Measurements from ENCODE around the gene ETV6. TPM values are rescaled to one million over a fixed set of nuclear protein-coding genes. Genes with fewer than 3 reads are reported as not detected.

Gene ETV6
- total and polyA plus RNA-seq, 9 of the 15 experiments (the other 6 are each of a cell fraction or from before 2014, with no cell fraction given), result 0.81 to 12.7 (median 4.1) TPM

- Histone ChIP-seq H3K9me1 (ENCODE audit: control insufficient read depth, insufficient read depth, low read length) (no peaks in the 10 kb centered on the region), H4K20me1 (replicated peaks; ENCODE audit: control insufficient read depth, insufficient read depth, low read length) (no peaks in the 10 kb centered on the region), H3K4me2 (ENCODE audit: insufficient read depth, low read length) (peak overlapping the region; percentile 79), H3K36me3 (ENCODE audit: control insufficient read depth, insufficient read depth, low read length) (no peaks in the 10 kb centered on the region), H3K27me3 (ENCODE audit: control insufficient read depth in 2 of 2, insufficient read depth in 2 of 2, low read length in 2 of 2) (no peaks in the 10 kb centered on the region), H3K79me2 (ENCODE audit: control insufficient read depth, insufficient read depth, low read length) (peaks cover 54% of the 10 kb centered on the region), H3K9ac (ENCODE audit: insufficient read depth in 1 of 2, low read depth in 2 of 2, low read length in 2 of 2) (peak overlapping the region in 1 of 2 experiments; percentile 82; a peak in 2 of 4 replicates), H3K4me3 (peak overlapping the region; percentile 77), H3K27ac (ENCODE audit: extremely low read depth, low read depth, low read length) (peak overlapping the region; percentile 99), H2AFZ (ENCODE audit: low read depth, low read length) (peak overlapping the region; percentile 71; the same call in 1 of the 2 replicates), H3K4me1 (replicated peaks in 1 of 2; ENCODE audit: control insufficient read depth in 2 of 2, insufficient read depth in 2 of 2, low read length in 2 of 2) (peaks cover 0 to 5% of the 10 kb centered on the region in 2 experiments; a peak in 3 of 5 replicates), H3K9me3 (replicated peaks; ENCODE audit: control insufficient read depth, insufficient read depth, low read depth, low read length) (no peaks in the 10 kb centered on the region; the same call in 1 of the 2 replicates)
- ChIA-PET POLR2A (no interaction called here), CTCF (ENCODE audit: low intra/inter-chr PET ratio) (no interaction called here)
- TF ChIP-seq OTX1 (CRISPR knock-in tag; IDR thresholded peaks at IDR 0.05) (no peak), NONO (IDR thresholded peaks at IDR 0.05; ENCODE audit: low read depth in 2 of 2, low read length in 1 of 2) (no peak), CC2D1A (IDR thresholded peaks at IDR 0.05) (no peak), RB1 (IDR thresholded peaks at IDR 0.05; ENCODE audit: low read depth) (no peak)
- TF ChIP-seq, protein P1, sequence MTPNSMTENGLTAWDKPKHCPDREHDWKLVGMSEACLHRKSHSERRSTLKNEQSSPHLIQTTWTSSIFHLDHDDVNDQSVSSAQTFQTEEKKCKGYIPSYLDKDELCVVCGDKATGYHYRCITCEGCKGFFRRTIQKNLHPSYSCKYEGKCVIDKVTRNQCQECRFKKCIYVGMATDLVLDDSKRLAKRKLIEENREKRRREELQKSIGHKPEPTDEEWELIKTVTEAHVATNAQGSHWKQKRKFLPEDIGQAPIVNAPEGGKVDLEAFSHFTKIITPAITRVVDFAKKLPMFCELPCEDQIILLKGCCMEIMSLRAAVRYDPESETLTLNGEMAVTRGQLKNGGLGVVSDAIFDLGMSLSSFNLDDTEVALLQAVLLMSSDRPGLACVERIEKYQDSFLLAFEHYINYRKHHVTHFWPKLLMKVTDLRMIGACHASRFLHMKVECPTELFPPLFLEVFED (CRISPR knock-in tag; conservative IDR thresholded peaks at IDR 0.05), result no peak
- no TSS peak for BruUV-seq (replicated peaks)
- FAIRE-seq (peak; percentile 46), DNase-seq (ENCODE audit: extremely low read depth in 1 of 4, low spot score in 3 of 4) (peak in 1 of 4 experiments; percentile 7), ATAC-seq (peak; percentile 36)
- in situ Hi-C loops (cut with MboI), result no loop called here
- intact Hi-C loops (cut with micrococcal nuclease), result loop anchor here (5.0 kb wide), 1 partner anchor 146 kb away; no protein-coding TSS in a partner anchor
- WGBS (ENCODE audit: insufficient coverage, low coverage, missing lambda C conversion rate), result 2% methylated on average over 6 of the region's 6 CpGs
These were observed 2.3 kb downstream of the ETV6 start for GRCh38 chr12:11651785-11652184.
